HG02763 (cell line): ENCODE results near the gene EPM2AIP1.
"Not testable (repeated sequence)": the region's sequence is repeated elsewhere in the genome, so short reads cannot be mapped to it uniquely, and the experiment has no call there.

Experiments
- ATAC-seq: cut with Tn5 transposase; IDR thresholded peaks from one replicate; pipeline ENCODE4 v1.9.1; 2021; ENCODE audit warnings: mild to moderate bottlenecking, moderate library complexity; ENCODE audit not compliant: unreplicated experiment

Gene EPM2AIP1

DNA sequence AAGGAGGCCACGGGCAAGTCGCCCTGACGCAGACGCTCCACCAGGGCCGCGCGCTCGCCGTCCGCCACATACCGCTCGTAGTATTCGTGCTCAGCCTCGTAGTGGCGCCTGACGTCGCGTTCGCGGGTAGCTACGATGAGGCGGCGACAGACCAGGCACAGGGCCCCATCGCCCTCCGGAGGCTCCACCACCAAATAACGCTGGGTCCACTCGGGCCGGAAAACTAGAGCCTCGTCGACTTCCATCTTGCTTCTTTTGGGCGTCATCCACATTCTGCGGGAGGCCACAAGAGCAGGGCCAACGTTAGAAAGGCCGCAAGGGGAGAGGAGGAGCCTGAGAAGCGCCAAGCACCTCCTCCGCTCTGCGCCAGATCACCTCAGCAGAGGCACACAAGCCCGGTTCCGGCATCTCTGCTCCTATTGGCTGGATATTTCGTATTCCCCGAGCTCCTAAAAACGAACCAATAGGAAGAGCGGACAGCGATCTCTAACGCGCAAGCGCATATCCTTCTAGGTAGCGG lies at the start of gene EPM2AIP1:
Gene EPM2AIP1 (minus strand): TSS at position 326 of the 520 bp plus-strand sequence. CDS start 54 bp downstream, at position 272.
- ATAC-seq = peak; percentile 80

DNA sequence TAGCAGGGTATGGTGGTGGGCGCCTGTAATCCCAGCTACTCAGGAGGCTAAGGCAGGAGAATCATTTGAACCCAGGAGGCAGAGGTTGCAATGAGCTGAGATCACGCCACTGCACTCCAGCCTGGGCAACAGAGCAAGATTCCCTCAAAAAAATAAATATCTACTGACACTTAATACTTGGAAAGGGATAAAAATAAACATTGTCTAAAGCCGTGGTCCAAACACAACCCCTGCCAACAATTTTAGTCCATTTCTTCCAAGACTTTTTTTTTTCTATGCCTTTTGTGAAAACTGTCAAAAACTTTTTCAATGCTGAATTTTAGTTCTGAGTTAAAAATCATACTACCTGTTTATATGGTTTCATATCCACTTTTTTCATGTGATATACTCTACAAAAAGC lies 49.8 kb upstream of the EPM2AIP1 start:
- ATAC-seq = not testable (repeated sequence)

DNA sequence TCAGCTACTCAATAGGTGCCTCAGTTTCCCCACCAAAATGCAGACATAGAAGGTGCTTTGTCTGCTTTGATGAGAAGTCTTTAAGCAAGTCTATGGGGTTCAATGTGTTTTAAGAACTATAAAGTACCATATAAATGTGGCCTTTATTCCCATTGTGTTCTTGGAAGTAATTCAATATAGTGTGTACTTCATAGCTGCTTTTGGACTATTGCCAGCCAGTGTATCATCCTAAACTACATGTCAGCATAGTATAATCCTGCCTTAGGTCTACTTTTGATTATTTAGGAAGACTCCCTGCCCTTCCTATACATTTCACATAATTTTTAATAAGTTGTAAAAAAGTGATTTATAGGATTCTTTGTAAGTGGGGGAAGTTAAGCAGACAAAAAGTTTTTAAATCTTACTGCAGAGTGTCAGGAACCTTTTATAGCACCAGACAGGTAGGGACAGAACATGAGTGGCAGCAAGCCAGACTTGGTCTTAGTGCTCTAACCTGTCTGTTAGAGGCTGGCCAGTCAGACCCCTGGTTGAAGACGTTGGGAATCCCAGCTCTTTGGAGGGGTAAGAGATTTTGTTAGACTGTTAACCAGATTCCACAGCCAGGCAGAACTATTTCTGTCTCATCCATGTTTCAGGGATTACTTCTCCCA lies 48.7 kb upstream of the EPM2AIP1 start:
- ATAC-seq = no peak

DNA sequence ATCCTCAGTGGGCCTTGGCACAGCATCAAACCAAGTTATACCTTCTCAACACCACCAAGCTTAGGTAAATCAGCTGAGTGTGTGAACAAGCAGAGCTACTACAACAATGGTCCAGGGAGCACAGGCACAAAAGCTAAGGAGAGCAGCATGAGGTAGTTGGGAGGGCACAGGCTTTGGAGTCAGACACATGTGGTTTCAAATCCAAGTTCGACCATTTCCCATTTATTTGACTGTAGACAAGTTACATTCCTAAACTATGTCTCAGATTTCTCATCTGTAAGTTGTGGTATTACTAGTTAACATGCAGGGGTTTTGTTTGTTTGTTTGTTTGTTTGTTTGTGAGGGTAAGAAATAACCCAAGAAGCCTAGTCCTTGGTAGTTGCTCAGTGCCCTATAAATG lies 47.3 kb upstream of the EPM2AIP1 start:
- ATAC-seq = no peak

- no peak for ATAC-seq
Observed at GRCh38 chr3:37039161-37039846, 46.4 kb upstream of the EPM2AIP1 start.

DNA sequence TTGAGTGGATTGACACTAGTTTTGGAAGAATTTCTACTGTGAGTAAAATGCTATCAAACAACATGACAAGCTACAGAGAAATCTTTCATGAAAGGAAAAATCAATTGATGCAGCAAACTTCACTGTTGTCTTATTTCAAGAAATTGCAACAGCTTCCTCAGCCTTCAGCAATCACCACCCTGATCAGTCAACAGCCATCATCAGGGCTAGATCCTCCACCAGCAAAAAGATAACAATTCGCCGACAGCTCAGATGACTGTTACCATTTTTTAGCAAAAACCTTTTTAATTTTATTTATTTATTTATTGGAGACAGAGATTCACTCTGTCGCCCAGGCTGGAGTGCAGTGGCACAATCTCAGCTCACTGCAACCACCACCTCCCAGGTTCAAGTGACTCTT lies 44.4 kb upstream of the EPM2AIP1 start:
- ATAC-seq = no peak

DNA sequence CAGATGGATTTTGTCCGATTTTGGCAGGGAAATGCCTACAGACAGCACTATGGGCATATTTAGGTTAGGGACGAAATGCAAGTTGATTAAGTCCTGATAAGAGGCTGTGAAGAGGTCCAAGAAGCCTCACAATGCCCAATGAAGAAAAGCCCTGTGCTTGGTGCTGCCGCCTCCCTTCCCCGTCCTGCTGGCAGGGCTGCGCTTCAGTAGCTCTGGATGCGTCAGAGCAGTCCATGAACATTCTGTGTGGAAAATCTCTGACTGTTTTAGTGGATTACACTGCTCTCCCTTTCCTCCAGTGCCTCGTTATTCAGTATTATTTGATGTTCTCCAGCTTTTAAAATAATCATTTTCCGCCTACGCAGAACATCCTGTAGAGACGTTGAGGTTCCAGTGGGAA lies 40.0 kb upstream of the EPM2AIP1 start:
- no peak for ATAC-seq

GRCh38 chr3:37031096-37031682 lies 38.3 kb upstream of the EPM2AIP1 start:
- ATAC-seq = no peak

GRCh38 chr3:37030588-37030987 lies 37.7 kb upstream of the EPM2AIP1 start:
- no peak for ATAC-seq

DNA sequence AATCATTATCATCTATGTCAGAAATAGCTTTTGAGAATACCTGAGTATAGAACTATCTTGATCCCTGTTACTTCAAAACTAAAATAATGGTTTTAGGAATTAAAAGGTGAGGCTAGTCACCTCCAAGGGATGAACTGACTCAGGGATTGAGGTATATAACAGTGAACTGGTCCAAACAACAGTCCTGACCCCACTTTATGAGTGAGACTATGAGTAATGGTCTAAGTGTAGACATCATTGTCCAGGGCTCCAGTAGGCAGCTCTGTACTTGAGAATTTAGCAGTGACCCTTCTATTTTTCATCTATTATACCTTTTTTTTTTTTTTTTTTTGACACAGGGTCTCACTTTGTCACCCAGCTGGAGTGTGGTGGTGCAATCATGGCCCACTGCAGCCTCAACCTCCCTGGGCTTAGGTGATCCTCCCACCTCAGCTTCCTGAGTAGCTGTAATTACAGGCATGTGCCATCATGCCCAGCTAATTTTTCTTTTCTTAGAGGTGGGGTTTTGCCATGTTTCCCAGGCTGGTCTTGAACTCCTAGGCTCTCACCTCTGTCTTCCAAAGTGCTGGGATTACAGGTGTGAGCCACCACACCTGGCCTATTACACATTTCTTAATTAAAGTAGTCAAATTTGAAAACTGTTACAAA lies 36.7 kb upstream of the EPM2AIP1 start:
- ATAC-seq = no peak

GRCh38 chr3:37029111-37029510 lies 36.2 kb upstream of the EPM2AIP1 start:
- ATAC-seq = no peak

DNA sequence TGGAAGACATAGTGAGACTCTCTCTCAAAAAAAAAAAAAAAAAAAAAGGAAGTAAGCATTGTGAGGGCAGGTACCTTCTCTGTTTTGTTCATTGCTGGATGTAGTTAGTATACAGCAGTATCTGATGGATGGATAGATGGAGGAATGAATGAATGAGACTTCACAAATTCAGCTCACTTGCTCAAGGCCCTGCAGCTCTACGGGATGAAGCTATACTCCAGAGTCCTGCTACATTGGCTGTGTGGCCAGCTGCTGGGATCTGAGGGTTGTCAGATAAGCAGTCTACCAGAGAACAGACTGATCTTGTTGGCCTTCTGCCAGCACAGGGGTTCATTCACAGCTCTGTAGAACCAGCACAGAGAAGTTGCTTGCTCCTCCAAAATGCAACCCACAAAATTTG lies 35.4 kb upstream of the EPM2AIP1 start:
- ATAC-seq = no peak

DNA sequence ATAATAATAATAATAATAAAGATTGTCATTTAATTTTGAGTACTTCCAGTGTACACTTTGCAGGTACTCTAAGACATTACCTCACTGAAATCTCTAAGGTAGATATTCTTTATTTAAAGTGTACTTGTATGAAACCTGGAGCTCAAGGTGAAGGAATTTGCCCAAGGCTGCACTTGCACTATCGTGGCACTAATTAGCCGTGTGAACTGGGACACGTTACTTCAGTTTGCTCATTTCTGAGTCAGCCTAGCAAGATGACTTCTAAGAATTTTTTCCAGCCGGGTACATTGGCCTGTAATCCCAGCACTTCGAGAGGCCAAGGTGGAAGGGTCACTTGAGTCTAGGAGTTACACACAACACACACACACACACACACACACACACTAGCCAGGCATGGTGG lies 33.9 kb upstream of the EPM2AIP1 start:
- ATAC-seq = no peak

DNA sequence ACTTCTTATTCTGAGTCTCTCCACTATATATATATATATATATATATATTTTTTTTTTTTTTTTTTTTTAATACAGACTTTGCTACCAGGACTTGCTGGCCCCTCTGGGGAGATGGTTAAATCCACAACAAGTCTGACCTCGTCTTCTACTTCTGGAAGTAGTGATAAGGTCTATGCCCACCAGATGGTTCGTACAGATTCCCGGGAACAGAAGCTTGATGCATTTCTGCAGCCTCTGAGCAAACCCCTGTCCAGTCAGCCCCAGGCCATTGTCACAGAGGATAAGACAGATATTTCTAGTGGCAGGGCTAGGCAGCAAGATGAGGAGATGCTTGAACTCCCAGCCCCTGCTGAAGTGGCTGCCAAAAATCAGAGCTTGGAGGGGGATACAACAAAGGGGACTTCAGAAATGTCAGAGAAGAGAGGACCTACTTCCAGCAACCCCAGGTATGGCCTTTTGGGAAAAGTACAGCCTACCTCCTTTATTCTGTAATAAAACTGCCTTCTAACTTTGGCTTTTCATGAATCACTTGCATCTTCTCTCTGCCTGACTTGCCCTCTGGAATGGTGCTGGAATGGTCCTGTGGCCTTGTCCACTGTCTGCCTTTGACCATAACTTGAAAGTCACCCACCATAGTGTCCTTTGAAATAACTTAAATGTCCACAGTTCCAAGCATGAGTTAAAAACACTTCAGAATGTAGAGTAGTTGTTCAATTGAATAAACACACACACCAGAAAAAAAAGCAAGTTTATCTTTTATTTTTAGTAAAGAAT lies 32.8 kb upstream of the EPM2AIP1 start:
- no peak for ATAC-seq

DNA sequence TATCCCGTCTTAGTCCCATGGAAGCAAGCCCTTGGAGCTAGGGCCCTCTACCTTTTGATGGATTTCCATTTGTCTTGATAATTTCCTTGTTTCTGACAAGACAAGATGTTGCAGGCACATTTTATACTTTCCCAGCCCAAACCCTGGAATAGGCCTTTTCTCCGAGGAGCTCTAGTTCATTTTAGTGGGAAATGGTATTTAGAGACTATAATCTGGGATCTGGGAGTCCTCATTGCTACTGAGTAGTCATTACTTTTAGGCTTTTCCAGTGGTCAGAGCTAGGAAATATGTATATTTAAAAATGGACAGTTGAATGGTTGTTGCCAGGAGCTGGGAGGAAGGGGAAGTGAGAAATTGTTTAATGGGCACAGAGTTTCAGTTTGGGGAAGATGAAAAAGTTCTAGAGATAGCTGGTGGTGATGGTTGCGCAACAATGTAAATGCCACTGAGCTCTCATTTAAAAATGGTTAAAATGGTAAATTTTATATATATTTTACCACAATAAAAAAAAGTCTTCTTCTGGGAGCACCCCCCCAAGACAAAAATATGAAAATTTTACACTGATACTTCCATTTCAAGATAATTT lies 32.0 kb upstream of the EPM2AIP1 start:
- ATAC-seq = no peak

DNA sequence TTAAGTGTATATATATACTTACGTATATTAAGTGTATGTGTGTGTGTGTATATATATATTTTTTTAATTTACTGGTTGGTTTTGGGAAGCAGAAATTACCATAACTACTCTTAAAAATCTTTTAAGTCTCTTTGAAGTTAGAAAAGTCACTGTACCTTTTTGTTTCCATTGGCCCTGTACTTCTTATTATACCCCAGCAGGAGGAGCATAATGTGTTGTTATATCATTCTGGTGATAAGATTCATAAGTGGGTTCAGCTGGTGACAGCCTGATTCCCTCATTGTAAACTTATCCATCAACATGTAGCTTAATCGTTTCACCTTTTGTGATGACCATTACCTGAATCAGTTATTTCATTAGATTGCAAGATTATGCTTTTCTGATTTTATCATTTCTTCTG lies 31.2 kb upstream of the EPM2AIP1 start:
- ATAC-seq = no peak

DNA sequence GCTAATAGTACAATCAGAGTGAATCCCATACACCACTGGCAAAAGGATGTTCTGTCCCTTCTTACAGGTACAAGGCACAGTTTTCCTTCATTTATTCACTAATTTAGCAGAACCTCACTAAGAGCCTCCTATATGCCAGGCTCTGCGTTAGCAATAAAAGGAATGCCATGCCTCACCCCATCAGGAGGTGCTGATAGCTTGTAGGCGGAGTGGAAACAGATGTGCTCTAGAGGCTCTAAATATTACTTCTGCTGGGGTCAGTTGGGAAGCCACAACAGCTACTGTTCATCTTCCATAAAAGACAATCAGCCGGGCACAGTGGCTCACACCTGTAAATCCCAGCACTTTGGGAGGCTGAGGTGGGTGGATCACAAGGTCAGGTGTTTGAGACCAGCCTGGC lies 24.8 kb upstream of the EPM2AIP1 start:
- no peak for ATAC-seq

DNA sequence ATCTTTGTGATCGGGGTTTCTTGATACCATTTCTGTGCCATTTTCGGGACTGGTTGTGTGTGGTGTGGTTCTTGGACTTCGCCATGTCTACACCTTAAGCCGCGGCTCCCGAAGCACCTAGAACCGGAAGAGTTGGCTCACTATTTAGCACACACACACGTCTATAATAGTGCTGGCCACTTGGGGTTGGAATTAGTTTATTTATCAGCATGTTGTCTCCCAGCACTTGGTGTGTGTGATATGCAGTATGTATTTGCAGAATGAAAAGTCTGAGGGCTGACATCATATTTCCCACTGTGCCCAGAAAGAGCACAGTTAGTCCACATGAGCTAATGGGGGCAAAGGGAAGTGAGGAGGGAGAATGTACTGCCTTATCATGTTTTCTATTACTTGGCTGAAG lies 24.0 kb upstream of the EPM2AIP1 start:
- ATAC-seq = no peak

DNA sequence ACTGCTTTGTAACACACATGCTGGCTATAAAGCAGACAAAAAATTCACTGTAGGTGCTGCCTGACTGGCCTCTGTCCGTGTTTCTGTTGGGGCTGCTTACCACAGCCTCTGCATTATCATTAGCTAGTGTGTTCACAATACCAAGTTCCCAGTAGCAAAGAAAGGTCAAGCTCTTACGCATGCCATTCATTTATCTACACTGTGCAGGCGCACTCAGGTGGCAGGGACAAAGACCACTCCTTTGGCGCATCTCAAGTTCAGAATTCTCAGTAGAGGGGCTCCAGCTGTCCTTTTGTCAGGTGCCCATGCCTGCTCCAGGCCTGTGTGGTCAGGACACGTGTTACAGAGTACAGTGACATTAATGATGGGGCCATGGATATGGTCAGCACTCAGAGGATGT lies 22.7 kb upstream of the EPM2AIP1 start:
- no peak for ATAC-seq

- no peak for ATAC-seq
Observed at GRCh38 chr3:37014620-37015019, 21.7 kb upstream of the EPM2AIP1 start.
